ENCODE data around the gene MRRF. TPM values are rescaled to one million over a fixed set of nuclear protein-coding genes. Genes with fewer than 3 reads are reported as not detected.
A peak's percentile ranks its signal among the peaks of the same experiment; 100 is the strongest.

MRRF gene
- total RNA-seq, 1 donor, result 16.7 TPM

DNA sequence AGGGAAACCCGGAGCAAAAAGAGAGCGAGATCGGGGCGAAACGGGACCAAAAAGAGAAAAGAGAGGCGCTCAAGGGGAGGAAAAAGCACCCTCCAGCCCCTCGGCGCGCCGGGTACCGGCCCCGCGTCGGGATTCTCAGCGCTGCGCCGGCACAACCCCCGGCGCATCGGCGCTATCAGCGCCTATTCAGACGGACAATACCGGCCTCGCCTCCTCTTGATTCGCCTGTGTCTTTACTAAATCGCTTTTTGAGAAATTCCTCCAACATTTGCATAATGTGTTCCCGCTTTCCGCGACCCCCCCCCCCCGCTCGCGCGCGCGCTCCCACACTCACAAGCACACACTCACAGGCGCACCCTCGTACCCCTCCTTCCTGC is 36.5 kb upstream of the MRRF start:
- DNase-seq (ENCODE audit: low read depth in 2 of 3, low spot score in 2 of 3), result peak in 1 of 3 donors; percentile 20

DNA sequence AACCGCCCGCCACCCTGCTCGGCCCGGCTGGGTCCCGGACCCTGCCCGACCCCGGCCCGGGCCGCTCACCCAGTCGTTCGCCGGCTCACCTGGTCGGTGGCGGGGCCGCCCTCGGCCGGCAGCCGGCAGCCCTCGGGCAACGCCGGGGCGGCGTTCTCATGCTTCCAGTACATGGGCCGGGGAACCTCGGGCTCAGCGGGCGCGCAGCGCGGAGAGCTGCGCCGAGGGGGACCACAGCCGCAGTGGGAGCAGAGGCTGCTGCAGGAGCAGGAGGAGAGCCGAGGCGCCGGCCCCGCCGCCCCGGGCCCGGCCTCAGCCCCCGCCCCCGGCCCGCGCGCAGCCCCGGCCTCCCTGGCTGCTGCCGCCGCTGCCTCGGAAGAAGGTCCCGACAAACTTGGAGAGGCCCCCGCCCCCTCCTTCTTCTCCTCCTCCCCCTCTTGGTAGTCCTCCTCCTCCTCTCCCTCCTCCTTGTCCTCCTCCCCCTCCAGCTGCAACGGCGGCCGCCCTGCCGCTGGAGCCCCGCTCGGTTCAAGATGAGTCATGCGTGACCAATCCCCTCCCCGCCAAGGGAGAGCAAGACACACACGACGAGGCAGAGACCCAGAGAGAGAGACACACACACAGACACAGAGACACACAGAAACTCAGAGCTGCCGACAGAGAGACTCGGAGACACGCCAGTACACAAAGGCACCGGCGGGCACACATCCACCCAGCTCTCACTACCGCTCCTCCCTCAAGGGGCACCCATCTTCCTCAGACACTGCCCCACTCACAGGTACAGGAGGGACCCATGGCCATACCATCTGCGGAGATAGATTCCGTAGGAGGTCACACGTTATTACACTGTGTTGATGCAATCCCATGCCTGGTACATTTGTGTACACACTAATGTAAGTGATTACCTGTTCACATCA is 35.9 kb upstream of the MRRF start, which contains the start of gene LHX6:
TSS of gene LHX6 (minus strand) at position 390 of the 917 bp plus-strand sequence. CDS start at position 173, 217 bp downstream.
- peak in 2 of 3 donors; percentile 45 to 63 for DNase-seq (ENCODE audit: low read depth in 2 of 3, low spot score in 2 of 3)

DNA sequence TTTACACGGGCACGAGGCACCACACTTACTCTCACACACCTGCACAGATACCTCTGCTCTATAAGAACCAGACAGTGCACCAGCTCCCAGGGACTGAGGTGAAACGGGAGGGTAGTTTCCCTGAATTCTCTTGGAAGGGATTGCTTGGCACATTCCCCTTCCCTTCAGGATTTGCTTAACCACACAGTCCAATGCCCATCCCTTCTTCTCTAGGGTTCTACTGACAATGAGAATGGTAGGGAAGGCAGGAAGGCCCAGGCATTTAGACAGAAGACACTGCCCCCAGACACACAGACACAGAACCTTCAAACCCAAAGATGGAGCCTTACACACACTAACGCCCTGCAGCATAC is 35.2 kb upstream of the MRRF start:
- no peak for DNase-seq (ENCODE audit: low read depth in 2 of 3, low spot score in 2 of 3)

DNA sequence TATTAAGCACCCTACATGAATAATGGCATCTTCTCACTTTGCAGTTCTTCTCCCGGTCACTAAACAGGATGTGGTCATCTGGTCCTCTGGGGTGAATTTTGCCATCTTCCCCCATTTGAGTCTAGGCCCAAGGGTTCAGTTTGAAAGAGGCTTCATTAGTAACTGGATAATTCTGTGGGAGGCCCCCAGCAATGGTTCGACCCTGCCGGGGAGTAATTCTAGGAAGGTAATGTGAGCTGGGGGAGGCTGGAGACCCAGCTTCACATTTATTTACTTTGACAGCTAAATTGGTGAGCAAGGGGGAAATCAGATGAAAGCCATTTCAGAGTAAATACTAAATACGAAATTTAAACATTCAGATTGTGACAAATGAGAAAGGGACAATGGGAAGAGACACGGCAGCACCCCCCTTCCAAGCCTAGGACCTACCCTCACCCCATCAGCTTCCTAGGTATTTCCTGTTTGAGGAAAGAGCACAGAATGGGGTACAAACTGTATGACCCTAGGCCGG is 31.8 kb upstream of the MRRF start:
- no peak for DNase-seq (ENCODE audit: low read depth in 2 of 3, low spot score in 2 of 3)

DNA sequence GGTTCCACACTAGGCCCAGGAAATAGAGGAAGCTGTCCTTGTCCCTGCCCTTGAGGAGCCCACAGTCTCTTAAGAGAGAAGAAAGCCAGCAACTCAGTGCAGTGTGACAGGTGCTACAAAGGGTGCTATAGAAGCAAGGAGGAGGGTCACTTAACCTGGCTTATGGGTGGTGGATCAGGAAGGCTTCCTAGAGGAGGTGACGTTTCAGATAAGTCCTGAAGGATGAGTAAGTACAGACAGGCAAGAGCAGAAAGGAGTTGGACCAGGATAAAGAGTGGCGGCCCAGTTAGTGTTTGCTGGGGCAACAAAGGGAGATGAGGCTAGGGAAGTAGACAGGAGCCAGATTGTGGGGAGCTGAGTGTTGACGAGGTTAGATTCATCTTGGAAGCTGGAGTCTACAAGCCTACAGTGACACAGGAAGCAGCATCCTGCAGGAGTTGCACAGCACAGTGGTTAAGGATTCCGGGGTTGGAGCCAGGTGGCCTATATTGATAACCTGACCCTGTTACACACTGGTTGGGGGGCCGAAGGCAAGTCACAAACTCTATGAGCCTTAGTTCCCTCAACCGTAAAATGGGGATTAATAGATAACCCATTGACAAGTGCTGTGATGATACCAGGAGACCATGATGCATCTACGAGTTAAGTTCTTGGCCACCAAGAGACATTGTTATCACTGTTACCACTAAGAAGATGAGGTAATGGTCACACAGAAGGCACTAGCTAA is 30.5 kb upstream of the MRRF start:
- no peak for DNase-seq (ENCODE audit: low read depth in 2 of 3, low spot score in 2 of 3)

DNA sequence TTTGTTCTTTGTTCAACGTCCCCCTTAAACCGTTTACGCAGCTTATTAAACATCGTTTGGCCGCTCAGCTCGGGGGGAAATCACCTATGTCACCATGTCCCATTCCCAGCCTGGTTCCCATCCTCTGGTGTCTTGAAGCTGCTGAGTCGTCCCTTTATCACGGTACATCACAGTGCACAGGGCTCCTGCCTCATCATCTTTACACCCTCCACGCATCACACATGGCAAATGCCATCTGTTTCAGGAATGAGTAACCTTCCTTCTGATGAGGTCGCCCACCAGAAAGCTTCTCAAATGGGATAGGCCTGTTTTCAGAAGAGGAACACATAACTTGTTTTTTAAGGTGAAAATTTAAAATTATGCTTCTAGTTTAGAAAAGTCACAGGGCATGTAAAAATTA is 28.0 kb upstream of the MRRF start:
- DNase-seq (ENCODE audit: low read depth in 2 of 3, low spot score in 2 of 3), result no peak

DNA sequence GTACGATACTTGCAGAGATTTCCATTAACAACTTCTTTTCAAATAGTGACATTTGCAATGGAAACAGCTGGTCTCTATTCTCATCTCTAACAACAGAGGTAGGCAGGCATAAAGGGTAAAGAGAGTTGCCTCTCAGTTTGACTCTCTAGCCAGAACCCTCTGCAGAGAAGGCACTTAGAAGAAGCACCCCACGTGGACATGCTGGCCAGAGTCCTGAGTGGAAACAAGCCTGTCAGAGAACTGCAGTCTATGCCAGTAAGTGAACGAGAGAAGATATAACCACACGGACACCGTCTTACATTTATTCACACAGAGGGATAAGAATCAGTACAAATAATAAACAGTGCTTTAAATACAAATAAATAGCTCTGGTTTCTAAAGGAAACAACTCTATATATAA is 25.0 kb upstream of the MRRF start:
- no peak for DNase-seq (ENCODE audit: low read depth in 2 of 3, low spot score in 2 of 3)

DNA sequence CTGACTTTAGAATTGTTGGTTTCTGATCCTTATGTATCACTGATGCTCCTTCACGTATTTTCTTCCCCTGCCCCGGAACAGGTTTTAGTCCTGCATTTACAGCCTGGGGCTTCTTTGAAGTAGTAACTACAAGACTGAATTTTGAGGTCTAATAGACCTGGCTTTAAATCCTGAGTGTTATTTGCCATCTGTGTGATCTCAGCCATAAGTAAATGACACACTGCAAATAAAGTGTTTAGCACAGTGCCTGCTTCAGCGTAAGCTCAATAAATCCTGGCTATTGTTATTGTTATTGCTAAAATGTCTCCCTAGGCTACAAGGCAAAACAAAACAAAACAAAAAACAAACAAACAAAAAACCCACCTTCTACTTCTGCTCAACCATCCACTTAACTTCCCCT is 20.3 kb upstream of the MRRF start:
- no peak for DNase-seq (ENCODE audit: low read depth in 2 of 3, low spot score in 2 of 3)

DNA sequence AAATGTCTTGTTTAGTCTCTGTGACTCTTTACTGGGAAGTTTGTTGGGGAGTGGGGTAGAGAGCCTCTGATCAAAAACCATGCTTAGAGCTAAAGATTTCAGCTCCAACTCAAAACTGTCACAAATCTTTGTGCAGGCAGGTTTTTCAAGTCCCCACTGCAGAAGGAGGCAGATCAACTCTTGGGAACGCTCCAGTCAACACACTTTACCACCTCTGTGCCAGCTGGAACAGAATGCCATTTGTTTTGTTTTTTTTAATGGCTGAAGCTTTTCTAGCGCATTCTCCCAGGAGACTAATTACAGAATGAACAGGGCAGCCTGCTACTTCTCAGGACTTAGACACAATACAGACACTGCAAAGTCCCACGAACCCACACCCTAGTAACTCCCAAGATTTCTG is 18.0 kb upstream of the MRRF start:
- no peak for DNase-seq (ENCODE audit: low read depth in 2 of 3, low spot score in 2 of 3)

DNA sequence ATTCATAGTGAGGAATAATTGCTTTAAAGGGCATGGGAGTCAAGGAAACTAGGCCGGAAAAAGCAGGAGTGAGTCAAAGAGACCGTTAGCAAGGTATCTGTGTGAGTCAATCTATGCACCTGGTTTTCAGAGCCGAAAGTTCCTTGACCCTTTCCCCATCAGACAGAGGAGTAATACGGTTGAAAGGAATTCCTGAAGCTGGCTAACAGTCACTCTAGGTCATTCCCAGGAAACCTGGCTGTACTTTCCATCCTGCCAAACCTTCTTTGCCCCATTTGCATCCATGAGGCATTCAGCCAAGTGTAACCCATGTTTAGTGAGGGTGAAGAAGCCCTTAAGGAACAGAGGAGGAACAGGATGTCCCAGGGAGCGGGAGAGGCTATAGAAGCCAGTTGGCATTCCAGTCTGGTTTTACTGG is 16.2 kb upstream of the MRRF start:
- no peak for DNase-seq (ENCODE audit: low read depth in 2 of 3, low spot score in 2 of 3)

DNA sequence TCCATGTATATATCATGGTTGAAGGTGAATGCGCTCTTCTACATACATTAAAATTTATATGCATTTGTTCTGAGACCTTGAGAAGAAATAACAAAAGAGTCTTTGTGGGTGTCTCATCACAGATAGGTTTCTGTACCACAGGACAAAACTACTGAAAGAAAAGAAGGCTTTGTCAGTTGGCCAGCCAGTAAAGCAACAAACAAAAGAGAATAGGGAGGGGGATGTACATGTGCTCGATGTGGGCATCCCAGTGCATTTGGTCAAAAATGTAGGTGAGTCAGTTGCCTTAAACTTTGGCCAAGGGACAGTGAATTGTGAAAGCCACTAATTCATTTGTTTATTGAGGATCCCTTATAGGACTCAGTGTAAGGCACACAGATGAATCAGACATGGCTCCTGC is 13.3 kb upstream of the MRRF start:
- no peak for DNase-seq (ENCODE audit: low read depth in 2 of 3, low spot score in 2 of 3)

DNA sequence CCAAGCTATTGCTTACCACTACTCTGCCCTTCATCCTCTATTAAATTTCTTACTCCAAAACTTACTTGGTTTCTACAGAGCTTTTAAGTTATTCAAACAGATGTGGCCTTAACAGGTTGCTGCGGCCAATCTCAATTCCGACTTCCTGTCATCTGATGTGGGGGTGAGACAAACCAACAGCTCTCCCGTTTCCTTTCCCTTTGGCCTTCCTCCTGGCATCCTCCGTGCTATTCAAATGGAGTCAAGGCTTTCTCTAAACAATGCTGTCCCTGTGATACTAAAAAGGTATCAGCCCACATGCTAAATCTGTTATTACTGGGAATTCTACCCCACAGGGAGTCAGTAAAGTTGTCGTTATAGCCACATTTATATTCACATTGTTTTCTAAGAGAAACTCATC is 11.9 kb upstream of the MRRF start:
- DNase-seq (ENCODE audit: low read depth in 2 of 3, low spot score in 2 of 3), result no peak

DNA sequence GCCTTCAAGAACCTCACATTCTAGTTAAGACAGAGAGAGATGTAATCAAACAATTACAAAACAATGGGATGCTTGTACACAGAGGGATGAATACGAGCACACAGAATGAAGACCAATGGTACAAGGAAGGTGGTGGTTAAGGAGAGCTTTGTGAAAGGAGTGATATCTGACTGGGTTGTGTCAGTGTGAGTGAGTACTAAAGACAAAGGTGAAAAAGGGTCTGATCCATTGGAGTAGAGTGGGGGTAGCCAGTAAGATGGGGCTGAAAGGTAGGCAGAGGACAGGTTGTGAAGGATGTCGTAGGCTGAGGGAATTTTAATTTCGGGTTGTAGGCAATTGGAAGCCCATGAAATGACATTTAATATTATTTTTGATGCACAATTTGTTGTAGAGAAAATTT is 9.9 kb upstream of the MRRF start:
- DNase-seq (ENCODE audit: low read depth in 2 of 3, low spot score in 2 of 3), result no peak

DNA sequence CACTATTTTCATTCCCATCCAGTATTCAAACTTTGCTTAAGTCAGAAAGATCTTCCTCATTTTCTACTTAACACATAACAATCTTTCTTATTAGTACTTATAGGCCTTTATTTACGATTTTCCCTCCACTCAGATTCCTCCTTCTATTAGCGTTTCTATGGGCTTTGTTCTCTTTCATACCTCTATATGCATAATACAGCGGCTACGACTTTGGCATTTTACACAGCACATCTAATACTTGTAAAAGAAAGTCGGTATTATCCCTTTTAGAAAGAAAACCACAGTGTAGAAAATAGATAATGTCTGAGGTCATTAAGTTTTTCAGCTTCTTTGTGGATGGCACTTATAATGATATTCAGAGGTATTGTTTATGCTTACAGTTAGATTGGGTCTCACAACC is 8.5 kb upstream of the MRRF start:
- no peak for DNase-seq (ENCODE audit: low read depth in 2 of 3, low spot score in 2 of 3)

DNA sequence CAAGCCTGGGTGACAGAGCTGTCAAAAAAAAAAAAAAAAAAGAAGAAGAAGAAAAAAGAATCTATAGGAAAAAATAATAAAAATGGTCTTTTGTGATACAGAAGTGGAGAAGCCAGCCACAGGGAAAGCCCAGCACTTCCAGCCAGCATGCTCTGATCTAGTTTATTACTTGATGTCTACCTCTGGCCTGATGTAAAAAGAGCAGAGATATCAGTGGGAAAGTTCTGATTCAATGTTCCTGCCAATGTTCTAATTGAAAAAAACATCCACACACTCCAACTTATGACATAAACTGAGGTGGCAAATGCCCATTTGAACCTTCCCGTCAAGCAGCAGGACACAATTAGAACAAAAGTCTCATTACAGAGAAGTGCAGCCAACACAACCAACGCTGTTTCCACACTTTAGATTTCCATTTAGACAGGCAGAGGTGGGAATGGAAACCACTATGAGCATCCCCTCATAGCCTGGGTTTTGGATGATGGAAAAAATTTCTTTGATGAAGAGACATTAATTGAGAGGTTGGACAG is 5.7 kb upstream of the MRRF start:
- DNase-seq (ENCODE audit: low read depth in 2 of 3, low spot score in 2 of 3), result no peak

DNA sequence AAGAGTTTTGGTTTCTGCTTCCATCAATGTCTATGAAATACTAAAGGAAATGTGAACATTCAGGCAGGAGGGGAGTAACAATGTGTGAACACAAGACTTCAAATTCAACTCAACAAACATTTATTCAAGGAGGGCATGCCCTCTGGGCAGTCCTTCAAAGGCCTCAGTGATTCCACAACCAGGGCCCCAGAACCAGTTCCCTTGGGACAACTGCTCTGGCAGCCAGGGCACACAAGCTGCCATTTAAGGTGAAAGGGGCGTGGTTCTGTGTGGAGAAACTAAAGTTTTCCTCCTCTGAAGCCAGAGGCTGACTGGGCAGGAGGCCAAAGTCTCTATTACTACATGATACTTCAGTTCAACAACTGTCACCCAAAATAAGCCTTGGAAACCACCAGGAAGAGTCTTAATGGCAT is 3.2 kb upstream of the MRRF start:
- DNase-seq (ENCODE audit: low read depth in 2 of 3, low spot score in 2 of 3), result no peak

DNA sequence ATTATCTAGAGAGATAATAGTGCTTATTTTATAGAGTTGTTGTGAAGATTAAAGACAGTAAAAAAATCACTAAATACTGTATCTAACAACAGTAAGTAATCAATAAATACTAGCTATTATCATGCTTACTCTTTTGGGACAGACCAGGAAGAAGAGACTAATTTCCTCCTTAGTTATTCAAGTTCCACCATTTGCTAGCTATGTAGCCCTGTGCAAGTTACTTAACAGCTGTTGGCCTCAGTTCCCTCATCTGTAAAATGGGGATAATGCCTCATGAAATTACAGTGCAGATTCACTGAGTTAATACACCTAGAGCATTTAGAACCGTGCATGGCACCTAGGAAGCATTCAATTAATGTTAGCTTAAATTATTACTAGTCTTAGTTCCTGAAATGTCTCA is 2.6 kb upstream of the MRRF start:
- no peak for DNase-seq (ENCODE audit: low read depth in 2 of 3, low spot score in 2 of 3)

DNA sequence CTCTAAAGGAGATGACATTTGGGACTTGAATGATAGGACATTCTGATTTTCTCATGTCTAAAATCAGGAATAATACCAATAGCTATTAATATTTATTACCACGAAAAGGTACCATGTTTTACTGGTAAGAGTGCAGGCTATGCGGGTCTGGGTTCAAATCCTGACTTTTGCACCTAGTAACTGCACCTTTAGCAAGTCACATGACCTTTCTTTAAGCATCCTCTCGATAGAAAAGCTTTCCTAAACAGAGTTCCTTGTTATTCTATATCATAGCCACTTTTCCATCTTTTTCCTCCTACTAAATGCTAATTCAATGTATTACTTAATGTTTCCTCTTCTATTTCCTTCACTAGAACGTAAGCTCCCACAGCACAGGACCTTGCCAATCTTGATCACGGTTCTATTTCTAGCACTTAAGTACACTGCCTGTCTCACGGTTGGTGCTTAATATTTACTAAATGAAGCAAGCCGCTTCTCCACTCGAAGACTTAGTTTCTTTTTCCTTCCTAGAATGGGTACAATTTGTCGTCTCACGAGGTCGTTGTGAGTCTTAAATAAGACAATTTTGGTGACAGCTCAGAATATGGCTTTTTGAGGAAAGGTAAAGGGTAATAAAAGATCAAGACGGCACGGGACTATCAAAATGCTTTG is 858 bp upstream of the MRRF start:
- peak; percentile 3 to 15 (median 14) for DNase-seq (ENCODE audit: low read depth in 2 of 3, low spot score in 2 of 3)

DNA sequence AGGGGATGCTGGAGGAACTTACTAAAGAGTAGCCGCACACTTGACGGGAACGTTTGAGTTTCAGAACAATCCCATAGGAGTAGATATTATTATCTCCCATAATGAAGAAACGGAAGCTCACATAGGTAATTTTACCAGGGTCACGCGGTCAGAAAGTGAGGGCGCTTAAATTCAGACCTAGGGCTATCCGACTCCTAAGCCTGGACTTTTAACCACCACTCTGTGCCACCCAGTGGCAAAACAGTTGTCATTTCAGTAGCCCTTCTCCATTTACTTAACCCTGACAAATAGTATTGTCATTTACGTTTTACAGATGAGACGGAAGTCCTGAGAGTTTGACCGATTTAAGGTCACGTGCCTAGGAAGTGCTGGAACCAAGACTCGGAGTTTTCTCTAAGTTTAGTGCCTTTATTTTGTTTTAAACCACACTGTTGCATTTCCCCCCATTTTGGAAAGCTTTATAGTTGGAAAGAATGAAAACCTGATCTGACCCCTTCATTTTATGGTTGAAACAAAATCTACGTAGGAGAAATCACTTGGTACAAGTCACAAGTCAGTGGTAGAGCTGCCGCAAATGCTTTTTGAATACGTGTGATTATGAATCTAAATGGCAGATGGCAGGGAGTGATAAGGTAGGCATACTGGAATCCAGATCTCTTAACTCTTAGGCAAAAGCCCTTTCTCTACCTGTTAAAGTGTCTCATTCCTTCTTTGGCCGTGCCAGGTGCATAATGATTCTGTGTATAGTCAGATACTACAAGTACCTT is 650 bp downstream of the MRRF start:
- DNase-seq (ENCODE audit: low read depth in 2 of 3, low spot score in 2 of 3), result peak; percentile 1 to 74 (median 69)
